HUES48 (cell line): ENCODE data around the gene CLCN4.

Experiments
- H3K27ac ChIP-seq: one replicate; pipeline ENCODE4 v1.7.0; 2013; ENCODE audit warnings: low read depth, low read length, inconsistent platforms
- H3K27me3 ChIP-seq: 2 replicates; pipeline ENCODE4 v1.6.1; 2013; ENCODE audit warnings: mild to moderate bottlenecking, low read length; ENCODE audit not compliant: control insufficient read depth, insufficient read depth
- H3K36me3 ChIP-seq: 2 replicates; pipeline ENCODE4 v1.6.1; 2013; ENCODE audit warnings: low read length; ENCODE audit not compliant: control insufficient read depth, insufficient read depth
- H3K4me1 ChIP-seq: 2 replicates; pipeline ENCODE4 v1.6.1; 2013; ENCODE audit warnings: mild to moderate bottlenecking, low read length; ENCODE audit not compliant: control insufficient read depth, insufficient read depth
- H3K4me3 ChIP-seq: 2 replicates; pipeline ENCODE4 v1.5.1; 2013; ENCODE audit warnings: mild to moderate bottlenecking, low read depth, low read length
- H3K9ac ChIP-seq: 2 replicates; pipeline ENCODE4 v1.6.1; 2013; ENCODE audit warnings: mild to moderate bottlenecking, low read depth, low read length, moderate library complexity
- H3K9me3 ChIP-seq: 2 replicates; pipeline ENCODE4 v1.6.1; 2013; ENCODE audit warnings: low read length; ENCODE audit not compliant: control insufficient read depth, insufficient read depth

The CLCN4 gene

GRCh38 chrX:10195947-10196346, 39.2 kb downstream of the CLCN4 start:
- Histone ChIP-seq H3K27ac (no peak overlapping the region), H3K36me3 (no peaks in the 10 kb centered on the region), H3K9ac (no peak overlapping the region), H3K9me3 (no peaks in the 10 kb centered on the region), H3K4me3 (no peak overlapping the region), H3K4me1 (no peaks in the 10 kb centered on the region), H3K27me3 (no peaks in the 10 kb centered on the region)

GRCh38 chrX:10197279-10198210, 40.8 kb downstream of the CLCN4 start:
- no peaks in the 10 kb centered on the region for H3K36me3 ChIP-seq
- H3K4me3 ChIP-seq, result no peak overlapping the region
- no peaks in the 10 kb centered on the region for H3K9me3 ChIP-seq
- no peak overlapping the region for H3K27ac ChIP-seq
- no peak overlapping the region for H3K9ac ChIP-seq
- H3K27me3 ChIP-seq, result no peaks in the 10 kb centered on the region
- no peaks in the 10 kb centered on the region for H3K4me1 ChIP-seq

- no peak overlapping the region for H3K27ac ChIP-seq
- H3K9me3 ChIP-seq, result no peaks in the 10 kb centered on the region
- no peak overlapping the region for H3K4me3 ChIP-seq
- no peak overlapping the region for H3K9ac ChIP-seq
- no peaks in the 10 kb centered on the region for H3K4me1 ChIP-seq
- H3K36me3 ChIP-seq, result no peaks in the 10 kb centered on the region
- H3K27me3 ChIP-seq, result no peaks in the 10 kb centered on the region
Measured at GRCh38 chrX:10198254-10198653, 41.5 kb downstream of the CLCN4 start.

- H3K27me3 ChIP-seq, result no peaks in the 10 kb centered on the region
- H3K9me3 ChIP-seq, result no peaks in the 10 kb centered on the region
- no peak overlapping the region for H3K9ac ChIP-seq
- no peak overlapping the region for H3K4me3 ChIP-seq
- no peaks in the 10 kb centered on the region for H3K36me3 ChIP-seq
- H3K27ac ChIP-seq, result no peak overlapping the region
- no peaks in the 10 kb centered on the region for H3K4me1 ChIP-seq
Measured at GRCh38 chrX:10199212-10199611, 42.4 kb downstream of the CLCN4 start.

- no peak overlapping the region for H3K4me3 ChIP-seq
- no peaks in the 10 kb centered on the region for H3K27me3 ChIP-seq
- no peak overlapping the region for H3K27ac ChIP-seq
- no peaks in the 10 kb centered on the region for H3K9me3 ChIP-seq
- no peaks in the 10 kb centered on the region for H3K4me1 ChIP-seq
- H3K9ac ChIP-seq, result no peak overlapping the region
- no peaks in the 10 kb centered on the region for H3K36me3 ChIP-seq
Measured at GRCh38 chrX:10203617-10204016, 46.8 kb downstream of the CLCN4 start.

GRCh38 chrX:10206317-10206716, 49.5 kb downstream of the CLCN4 start:
- H3K36me3 ChIP-seq, result no peaks in the 10 kb centered on the region
- H3K4me1 ChIP-seq, result no peaks in the 10 kb centered on the region
- H3K27me3 ChIP-seq, result no peaks in the 10 kb centered on the region
- no peaks in the 10 kb centered on the region for H3K9me3 ChIP-seq
- no peak overlapping the region for H3K27ac ChIP-seq
- no peak overlapping the region for H3K9ac ChIP-seq
- H3K4me3 ChIP-seq, result no peak overlapping the region

- Histone ChIP-seq H3K9me3 (no peaks in the 10 kb centered on the region), H3K27ac (no peak overlapping the region), H3K9ac (no peak overlapping the region), H3K36me3 (no peaks in the 10 kb centered on the region; the same call in 1 of the 2 replicates), H3K4me3 (no peak overlapping the region), H3K4me1 (no peaks in the 10 kb centered on the region), H3K27me3 (no peaks in the 10 kb centered on the region)
Measured at GRCh38 chrX:10208281-10208856, 51.6 kb downstream of the CLCN4 start.

- Histone ChIP-seq H3K27me3 (no peaks in the 10 kb centered on the region), H3K4me3 (no peak overlapping the region), H3K36me3 (no peaks in the 10 kb centered on the region; the same call in 1 of the 2 replicates)
Measured at GRCh38 chrX:10208953-10209352, 52.2 kb downstream of the CLCN4 start.

GRCh38 chrX:10212395-10212794, 55.6 kb downstream of the CLCN4 start:
- H3K9ac ChIP-seq, result no peak overlapping the region

More at GRCh38 chrX:10208953-10209352, 52.2 kb downstream of the CLCN4 start:
- Histone ChIP-seq H3K27ac (no peak overlapping the region), H3K9ac (no peak overlapping the region), H3K9me3 (no peaks in the 10 kb centered on the region), H3K4me1 (no peaks in the 10 kb centered on the region)

GRCh38 chrX:10213716-10214115, 56.9 kb downstream of the CLCN4 start:
- Histone ChIP-seq H3K4me1 (no peaks in the 10 kb centered on the region), H3K9ac (no peak overlapping the region), H3K4me3 (no peak overlapping the region), H3K27me3 (no peaks in the 10 kb centered on the region), H3K36me3 (no peaks in the 10 kb centered on the region; the same call in 1 of the 2 replicates), H3K9me3 (no peaks in the 10 kb centered on the region), H3K27ac (no peak overlapping the region)

More at GRCh38 chrX:10212395-10212794, 55.6 kb downstream of the CLCN4 start:
- Histone ChIP-seq H3K27me3 (no peaks in the 10 kb centered on the region), H3K36me3 (no peaks in the 10 kb centered on the region; the same call in 1 of the 2 replicates), H3K4me3 (no peak overlapping the region), H3K9me3 (no peaks in the 10 kb centered on the region), H3K4me1 (no peaks in the 10 kb centered on the region), H3K27ac (no peak overlapping the region)

- Histone ChIP-seq H3K9me3 (no peaks in the 10 kb centered on the region), H3K4me3 (no peak overlapping the region), H3K4me1 (no peaks in the 10 kb centered on the region), H3K36me3 (no peaks in the 10 kb centered on the region; the same call in 1 of the 2 replicates), H3K27me3 (no peaks in the 10 kb centered on the region), H3K9ac (no peak overlapping the region), H3K27ac (no peak overlapping the region)
Measured at GRCh38 chrX:10216208-10216607, 59.4 kb downstream of the CLCN4 start.
